Measurements from ENCODE around the gene SPZ1. TPM values are rescaled to one million over a fixed set of nuclear protein-coding genes. Genes with fewer than 3 reads are reported as not detected.

Gene SPZ1
- total and polyA plus RNA-seq, 10 of the 15 experiments (the other 5 are each of a cell fraction or from before 2014, with no cell fraction given), result not detected

- intact Hi-C loops (cut with micrococcal nuclease; ENCODE audit: unreplicated experiment) (no loop called here), in situ Hi-C loops (cut with MboI) (no loop called here)
- CTCF ChIA-PET, result no interaction called here
- DNase-seq (ENCODE audit: low read depth, low spot score) (no peak), FAIRE-seq (no peak), ATAC-seq (no peak)
- POLR2A ChIA-PET, result no interaction called here
- SMC1A ChIA-PET (ENCODE audit: uncharacterized antibody, unreplicated experiment), result no interaction called here
- H3K4me3 ChIP-seq, result no peak overlapping the region
- RAD21 ChIA-PET (ENCODE audit: unreplicated experiment), result no interaction called here
- H3K4me2 ChIP-seq (ENCODE audit: control insufficient read depth, insufficient read depth), result no peak overlapping the region
- H3K27ac ChIP-seq (ENCODE audit: control insufficient read depth, insufficient read depth), result no peak overlapping the region
- H4K20me1 ChIP-seq (ENCODE audit: control insufficient read depth, insufficient read depth), result no peaks in the 10 kb centered on the region
- H3K9me3 ChIP-seq (replicated peaks; ENCODE audit: control insufficient read depth, insufficient read depth, low read length), result no peaks in the 10 kb centered on the region
- no peaks in the 10 kb centered on the region for H3K27me3 ChIP-seq (replicated peaks in 1 of 2; ENCODE audit: control insufficient read depth in 2 of 2, insufficient read depth in 2 of 2, low read length in 1 of 2)
- TF ChIP-seq SUZ12 (IDR thresholded peaks at IDR 0.05; ENCODE audit: unreplicated experiment) (no peak), E2F4 (IDR thresholded peaks at IDR 0.05; ENCODE audit: low read depth, low read length) (no peak), ZZZ3 (IDR thresholded peaks at IDR 0.05; ENCODE audit: control insufficient read depth, insufficient read length, low read depth) (no peak), ATF2 (IDR thresholded peaks at IDR 0.05; ENCODE audit: low read length) (no peak), KLF5 (IDR thresholded peaks at IDR 0.05; ENCODE audit: partially characterized antibody) (no peak), BACH1 (IDR thresholded peaks at IDR 0.05; ENCODE audit: borderline replicate concordance) (no peak), NR2C2 (IDR thresholded peaks at IDR 0.05; ENCODE audit: borderline replicate concordance, control insufficient read depth, insufficient read length, low read depth) (no peak), SREBF2 (IDR thresholded peaks at IDR 0.05; ENCODE audit: low read length) (no peak), YY1 (IDR thresholded peaks at IDR 0.05; ENCODE audit: low read depth, low read length) (no peak), TCF7 (IDR thresholded peaks at IDR 0.05; ENCODE audit: borderline replicate concordance) (no peak), SIN3A (IDR thresholded peaks at IDR 0.05; ENCODE audit: low read depth, low read length) (no peak), BMI1 (IDR thresholded peaks at IDR 0.05; ENCODE audit: borderline replicate concordance) (no peak), ETV6 (conservative IDR thresholded peaks at IDR 0.05 in 1 of 2, IDR thresholded peaks at IDR 0.05 in 1 of 2; ENCODE audit: borderline replicate concordance in 1 of 2, low read depth in 1 of 2) (no peak)
- no peak overlapping the region for H2AFZ ChIP-seq (ENCODE audit: control insufficient read depth, low read depth, low read length)
- no TSS peak for BruUV-seq (replicated peaks)
- no peaks in the 10 kb centered on the region for H3K4me1 ChIP-seq (ENCODE audit: control insufficient read depth, insufficient read depth, low read length)
- H3K79me2 ChIP-seq (ENCODE audit: control insufficient read depth, insufficient read depth, low read length), result no peaks in the 10 kb centered on the region
- no peaks in the 10 kb centered on the region for H3K36me3 ChIP-seq (ENCODE audit: control insufficient read depth in 2 of 2, insufficient read depth in 2 of 2, low read length in 1 of 2)
- no peak overlapping the region for H3K9ac ChIP-seq (ENCODE audit: control insufficient read depth, insufficient read depth, low read length)
These were observed 41.2 kb downstream of the SPZ1 start for GRCh38 chr5:80360914-80361444.

All from GM12878 (cell line).